Measurements from ENCODE around the gene ABTB2. TPM values are rescaled to one million over a fixed set of nuclear protein-coding genes. Genes with fewer than 3 reads are reported as not detected.

The ABTB2 gene
- total and polyA plus RNA-seq, 10 of the 15 experiments (the other 5 are each of a cell fraction or from before 2014, with no cell fraction given): 0.13 to 2.1 (median 0.72) TPM

DNA sequence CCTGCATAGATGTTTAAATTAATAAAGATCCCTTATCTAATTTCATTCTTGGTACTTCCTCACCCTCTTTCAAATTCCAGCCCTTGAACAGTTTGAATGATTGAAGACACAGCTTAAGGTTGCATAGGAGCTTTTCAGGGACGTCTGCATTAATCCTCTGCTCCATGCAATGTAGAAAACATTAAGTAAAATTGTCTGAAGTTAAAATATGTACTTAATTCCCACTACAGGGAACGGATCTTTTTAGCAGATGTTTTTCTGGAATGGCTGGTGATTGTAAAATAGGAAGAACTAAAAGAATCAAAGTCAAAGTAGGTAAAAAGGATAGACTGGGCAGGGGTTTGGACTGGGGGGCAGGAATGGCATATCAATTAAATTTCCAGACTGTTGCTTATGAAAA is 58.9 kb downstream of the ABTB2 start:
- no peak for FAIRE-seq
- H3K9ac ChIP-seq (ENCODE audit: control insufficient read depth, insufficient read depth, low read length): no peak overlapping the region
- POLR2A ChIA-PET: interaction anchor here (0.8 to 1.7 kb wide), 2 partner anchors 49 to 117 kb away, joined by 3 to 4 read pairs; no protein-coding TSS in a partner anchor
- peaks cover 8% of the 10 kb centered on the region for H3K4me1 ChIP-seq (ENCODE audit: control insufficient read depth, insufficient read depth, low read length)
- RAD21 ChIA-PET (ENCODE audit: unreplicated experiment): no interaction called here
- no peak for DNase-seq (ENCODE audit: low read depth, low spot score)
- H3K27me3 ChIP-seq (replicated peaks in 1 of 2; ENCODE audit: control insufficient read depth in 2 of 2, insufficient read depth in 2 of 2, low read length in 1 of 2): no peaks in the 10 kb centered on the region
- no peak overlapping the region for H2AFZ ChIP-seq (ENCODE audit: control insufficient read depth, low read depth, low read length)
- no peak overlapping the region for H3K27ac ChIP-seq (ENCODE audit: control insufficient read depth, insufficient read depth)
- ATAC-seq: no peak
- H3K4me2 ChIP-seq (ENCODE audit: control insufficient read depth, insufficient read depth): no peak overlapping the region
- H4K20me1 ChIP-seq (ENCODE audit: control insufficient read depth, insufficient read depth): no peaks in the 10 kb centered on the region
- SMC1A ChIA-PET (ENCODE audit: uncharacterized antibody, unreplicated experiment): interaction anchor here (0.6 to 1.5 kb wide), 3 partner anchors 17 to 41 kb away, joined by 3 read pairs; no protein-coding TSS in a partner anchor
- H3K36me3 ChIP-seq (ENCODE audit: control insufficient read depth in 2 of 2, insufficient read depth in 2 of 2, low read length in 1 of 2): no peaks in the 10 kb centered on the region
- in situ Hi-C loops (cut with MboI) (no loop called here), intact Hi-C loops (cut with micrococcal nuclease; ENCODE audit: unreplicated experiment) (no loop called here)
- H3K79me2 ChIP-seq (ENCODE audit: control insufficient read depth, insufficient read depth, low read length): peaks cover 1% of the 10 kb centered on the region; the same call in 1 of the 2 replicates
- CTCF ChIA-PET: interaction anchor here (1.2 kb wide), 1 partner anchor 57 kb away, joined by 3 read pairs; no protein-coding TSS in a partner anchor
- 47% methylated on average over 2 of the region's 2 CpGs for WGBS (ENCODE audit: insufficient coverage, insufficient replicate concordance, low lambda C conversion rate, missing lambda C conversion rate)
- H3K4me3 ChIP-seq: no peak overlapping the region
- no TSS peak for BruUV-seq (replicated peaks)
- TF ChIP-seq CHD1 (IDR thresholded peaks at IDR 0.05; ENCODE audit: low read depth, low read length) (no peak), CBX3 (IDR thresholded peaks at IDR 0.05; ENCODE audit: borderline replicate concordance, low read depth) (no peak), SUPT20H (IDR thresholded peaks at IDR 0.05; ENCODE audit: borderline replicate concordance, control insufficient read depth, low read depth, low read length) (no peak), MXI1 (IDR thresholded peaks at IDR 0.05; ENCODE audit: low read depth, low read length) (no peak), SRF (IDR thresholded peaks at IDR 0.05; ENCODE audit: low read depth in 2 of 2, low read length in 2 of 2) (no peak), MEF2B (IDR thresholded peaks at IDR 0.05; ENCODE audit: partially characterized antibody, poor library complexity, severe bottlenecking) (no peak), SREBF2 (IDR thresholded peaks at IDR 0.05; ENCODE audit: low read length) (no peak), EED (IDR thresholded peaks at IDR 0.05; ENCODE audit: low read depth) (no peak), ATF7 (IDR thresholded peaks at IDR 0.05; ENCODE audit: low read depth) (no peak), IKZF2 (IDR thresholded peaks at IDR 0.05) (no peak), ASH2L (IDR thresholded peaks at IDR 0.05; ENCODE audit: borderline replicate concordance, low read depth) (no peak), ZNF217 (IDR thresholded peaks at IDR 0.05) (no peak), MYB (IDR thresholded peaks at IDR 0.05; ENCODE audit: borderline replicate concordance, low read depth, low read length) (no peak)
- TF ChIP-seq, protein P1, sequence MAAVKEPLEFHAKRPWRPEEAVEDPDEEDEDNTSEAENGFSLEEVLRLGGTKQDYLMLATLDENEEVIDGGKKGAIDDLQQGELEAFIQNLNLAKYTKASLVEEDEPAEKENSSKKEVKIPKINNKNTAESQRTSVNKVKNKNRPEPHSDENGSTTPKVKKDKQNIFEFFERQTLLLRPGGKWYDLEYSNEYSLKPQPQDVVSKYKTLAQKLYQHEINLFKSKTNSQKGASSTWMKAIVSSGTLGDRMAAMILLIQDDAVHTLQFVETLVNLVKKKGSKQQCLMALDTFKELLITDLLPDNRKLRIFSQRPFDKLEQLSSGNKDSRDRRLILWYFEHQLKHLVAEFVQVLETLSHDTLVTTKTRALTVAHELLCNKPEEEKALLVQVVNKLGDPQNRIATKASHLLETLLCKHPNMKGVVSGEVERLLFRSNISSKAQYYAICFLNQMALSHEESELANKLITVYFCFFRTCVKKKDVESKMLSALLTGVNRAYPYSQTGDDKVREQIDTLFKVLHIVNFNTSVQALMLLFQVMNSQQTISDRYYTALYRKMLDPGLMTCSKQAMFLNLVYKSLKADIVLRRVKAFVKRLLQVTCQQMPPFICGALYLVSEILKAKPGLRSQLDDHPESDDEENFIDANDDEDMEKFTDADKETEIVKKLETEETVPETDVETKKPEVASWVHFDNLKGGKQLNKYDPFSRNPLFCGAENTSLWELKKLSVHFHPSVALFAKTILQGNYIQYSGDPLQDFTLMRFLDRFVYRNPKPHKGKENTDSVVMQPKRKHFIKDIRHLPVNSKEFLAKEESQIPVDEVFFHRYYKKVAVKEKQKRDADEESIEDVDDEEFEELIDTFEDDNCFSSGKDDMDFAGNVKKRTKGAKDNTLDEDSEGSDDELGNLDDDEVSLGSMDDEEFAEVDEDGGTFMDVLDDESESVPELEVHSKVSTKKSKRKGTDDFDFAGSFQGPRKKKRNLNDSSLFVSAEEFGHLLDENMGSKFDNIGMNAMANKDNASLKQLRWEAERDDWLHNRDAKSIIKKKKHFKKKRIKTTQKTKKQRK (IDR thresholded peaks at IDR 0.05; ENCODE audit: low read depth, low read length): no peak
- TF ChIP-seq, protein P2, sequence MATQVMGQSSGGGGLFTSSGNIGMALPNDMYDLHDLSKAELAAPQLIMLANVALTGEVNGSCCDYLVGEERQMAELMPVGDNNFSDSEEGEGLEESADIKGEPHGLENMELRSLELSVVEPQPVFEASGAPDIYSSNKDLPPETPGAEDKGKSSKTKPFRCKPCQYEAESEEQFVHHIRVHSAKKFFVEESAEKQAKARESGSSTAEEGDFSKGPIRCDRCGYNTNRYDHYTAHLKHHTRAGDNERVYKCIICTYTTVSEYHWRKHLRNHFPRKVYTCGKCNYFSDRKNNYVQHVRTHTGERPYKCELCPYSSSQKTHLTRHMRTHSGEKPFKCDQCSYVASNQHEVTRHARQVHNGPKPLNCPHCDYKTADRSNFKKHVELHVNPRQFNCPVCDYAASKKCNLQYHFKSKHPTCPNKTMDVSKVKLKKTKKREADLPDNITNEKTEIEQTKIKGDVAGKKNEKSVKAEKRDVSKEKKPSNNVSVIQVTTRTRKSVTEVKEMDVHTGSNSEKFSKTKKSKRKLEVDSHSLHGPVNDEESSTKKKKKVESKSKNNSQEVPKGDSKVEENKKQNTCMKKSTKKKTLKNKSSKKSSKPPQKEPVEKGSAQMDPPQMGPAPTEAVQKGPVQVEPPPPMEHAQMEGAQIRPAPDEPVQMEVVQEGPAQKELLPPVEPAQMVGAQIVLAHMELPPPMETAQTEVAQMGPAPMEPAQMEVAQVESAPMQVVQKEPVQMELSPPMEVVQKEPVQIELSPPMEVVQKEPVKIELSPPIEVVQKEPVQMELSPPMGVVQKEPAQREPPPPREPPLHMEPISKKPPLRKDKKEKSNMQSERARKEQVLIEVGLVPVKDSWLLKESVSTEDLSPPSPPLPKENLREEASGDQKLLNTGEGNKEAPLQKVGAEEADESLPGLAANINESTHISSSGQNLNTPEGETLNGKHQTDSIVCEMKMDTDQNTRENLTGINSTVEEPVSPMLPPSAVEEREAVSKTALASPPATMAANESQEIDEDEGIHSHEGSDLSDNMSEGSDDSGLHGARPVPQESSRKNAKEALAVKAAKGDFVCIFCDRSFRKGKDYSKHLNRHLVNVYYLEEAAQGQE (IDR thresholded peaks at IDR 0.05; ENCODE audit: low read depth, low read length): no peak
- H3K9me3 ChIP-seq (replicated peaks; ENCODE audit: control insufficient read depth, insufficient read depth, low read length): no peaks in the 10 kb centered on the region
